ENCODE measurements around the gene KCTD5. TPM values are rescaled to one million over a fixed set of nuclear protein-coding genes. Genes with fewer than 3 reads are reported as not detected.
A peak's percentile ranks its signal among the peaks of the same experiment; 100 is the strongest.

KCTD5 gene
- total RNA-seq, 1 experiment from 2014 or later = 66.5 TPM

GRCh38 chr16:2749936-2750335 lies 67.6 kb downstream of the KCTD5 start:
- Histone ChIP-seq H3K27ac (no peak overlapping the region), H3K4me2 (no peak overlapping the region), H3K36me3 (ENCODE audit: low read depth) (0 out of 2 replicates have a peak, but pooled peaks cover 11% of the 10 kb centered on the region), H4K20me1 (ENCODE audit: insufficient read depth) (peaks cover 19% of the 10 kb centered on the region), H3K4me1 (replicated peaks; ENCODE audit: insufficient read depth) (peaks cover 18% of the 10 kb centered on the region), H3K27me3 (ENCODE audit: insufficient read depth, low read depth) (no peaks in the 10 kb centered on the region), H3K9me3 (ENCODE audit: insufficient read depth, low read depth) (no peaks in the 10 kb centered on the region), H3F3A (ENCODE audit: insufficient read depth, low read depth) (peaks cover 16% of the 10 kb centered on the region), H3K4me3 (no peak overlapping the region), H3K79me2 (ENCODE audit: low read depth) (peaks cover 44% of the 10 kb centered on the region), H2AFZ (no peak overlapping the region), H3K9me2 (ENCODE audit: insufficient read depth) (no peaks in the 10 kb centered on the region)
- CTCF ChIA-PET = no interaction called here
- no TSS peak for BruUV-seq (replicated peaks)
- no peak for DNase-seq
- intact Hi-C loops (cut with micrococcal nuclease; ENCODE audit: unreplicated experiment) = loop anchor here (5.0 kb wide), 1 partner anchor 68 kb away; the partner anchor contains the start of gene KCTD5
- POLR2A ChIA-PET (ENCODE audit: unreplicated experiment) = no interaction called here
- TF ChIP-seq CTCF (conservative IDR thresholded peaks at IDR 0.05) (no peak), EZH2 (IDR thresholded peaks at IDR 0.05; ENCODE audit: low read depth) (no peak)

- DNase-seq = peak in 1 of 2 experiments; percentile 58
- peaks cover 11% of the 10 kb centered on the region; the same call in 1 of the 2 replicates for H3K36me3 ChIP-seq (ENCODE audit: low read depth)
- H3K4me3 ChIP-seq = peak overlapping the region; percentile 90
- peak overlapping the region; percentile 81 for H2AFZ ChIP-seq
- H3K79me2 ChIP-seq (ENCODE audit: low read depth) = peaks cover 60% of the 10 kb centered on the region
- intact Hi-C loops (cut with micrococcal nuclease; ENCODE audit: unreplicated experiment) = loop anchor here (1.0 to 5.0 kb wide), 2 partner anchors 30 to 69 kb away; partner anchors contain the start of gene KCTD5
- peak overlapping the region; percentile 96 for H3K27ac ChIP-seq
- peaks cover 36% of the 10 kb centered on the region for H4K20me1 ChIP-seq (ENCODE audit: insufficient read depth)
- H3K9me2 ChIP-seq (ENCODE audit: insufficient read depth) = no peaks in the 10 kb centered on the region
- ChIA-PET POLR2A (ENCODE audit: unreplicated experiment) (interaction anchor here (0.6 kb wide), 2 partner anchors 26 to 131 kb away, joined by 3 read pairs; partner anchors contain the start of genes ELOB and FLYWCH2), CTCF (no interaction called here)
- peaks cover 26% of the 10 kb centered on the region for H3K4me1 ChIP-seq (replicated peaks; ENCODE audit: insufficient read depth)
- H3F3A ChIP-seq (ENCODE audit: insufficient read depth, low read depth) = peaks cover 31% of the 10 kb centered on the region
- no peaks in the 10 kb centered on the region for H3K27me3 ChIP-seq (ENCODE audit: insufficient read depth, low read depth)
- no peaks in the 10 kb centered on the region for H3K9me3 ChIP-seq (ENCODE audit: insufficient read depth, low read depth)
- TSS peak; percentile 69 for BruUV-seq (replicated peaks)
- peak overlapping the region; percentile 93 for H3K4me2 ChIP-seq
- TF ChIP-seq CTCF (conservative IDR thresholded peaks at IDR 0.05) (no peak), EZH2 (IDR thresholded peaks at IDR 0.05; ENCODE audit: low read depth) (no peak)
Observed at GRCh38 chr16:2751577-2752034, 69.3 kb downstream of the KCTD5 start.

GRCh38 chr16:2752035-2752849 lies 69.9 kb downstream of the KCTD5 start, which contains the start of gene SRRM2:
TSS of gene SRRM2 (plus strand) at chr16:2752638. CDS start at chr16:2756365, 3,727 bp downstream.
- Histone ChIP-seq H3K4me1 (replicated peaks; ENCODE audit: insufficient read depth) (peaks cover 26% of the 10 kb centered on the region), H3K4me2 (peak within 1 kb of the TSS; percentile 100), H3K27ac (peak within 1 kb of the TSS; percentile 96), H4K20me1 (ENCODE audit: insufficient read depth) (peaks cover 42% of the 10 kb centered on the region), H3K27me3 (ENCODE audit: insufficient read depth, low read depth) (no peaks in the 10 kb centered on the region), H3K79me2 (ENCODE audit: low read depth) (peaks cover 67% of the 10 kb centered on the region), H2AFZ (peak within 1 kb of the TSS; percentile 81), H3F3A (ENCODE audit: insufficient read depth, low read depth) (peaks cover 37% of the 10 kb centered on the region), H3K9me2 (ENCODE audit: insufficient read depth) (no peaks in the 10 kb centered on the region), H3K4me3 (peak within 1 kb of the TSS; percentile 90), H3K36me3 (ENCODE audit: low read depth) (peaks cover 12% of the 10 kb centered on the region; the same call in 1 of the 2 replicates), H3K9me3 (ENCODE audit: insufficient read depth, low read depth) (no peaks in the 10 kb centered on the region)
- POLR2A ChIA-PET (ENCODE audit: unreplicated experiment) = interaction anchor here (0.6 to 0.7 kb wide), 2 partner anchors 109 to 131 kb away, joined by 3 read pairs; partner anchors contain the start of gene FLYWCH2
- no TSS peak for BruUV-seq (replicated peaks)
- TF ChIP-seq EZH2 (IDR thresholded peaks at IDR 0.05; ENCODE audit: low read depth) (no peak), CTCF (conservative IDR thresholded peaks at IDR 0.05) (no peak)
- peak; percentile 86 to 95 for DNase-seq
- intact Hi-C loops (cut with micrococcal nuclease; ENCODE audit: unreplicated experiment) = loop anchor here (1.0 to 5.0 kb wide), 2 partner anchors 31 to 70 kb away; partner anchors contain the start of gene KCTD5
- CTCF ChIA-PET = interaction anchor here (0.7 to 0.8 kb wide), 2 partner anchors 116 to 886 kb away, joined by 7 to 8 read pairs; no protein-coding TSS in a partner anchor

All from PC-9 (cell line).